SK-N-SH treated with all-trans-retinoic acid at 6 μM for 48 hours (cell line): ENCODE results near the gene ATAD3B.

Experiments
- ESRRG ChIP-seq: fragments of 250-450 bp; sonication (Bioruptor Pico); IDR thresholded peaks from 2 replicates; pipeline ENCODE4 v1.6.1; 2021; ENCODE audit warnings: mild to moderate bottlenecking
- SNAI2 ChIP-seq: fragments of 250-450 bp; sonication (Bioruptor Pico); IDR thresholded peaks from 2 replicates; pipeline ENCODE4 v1.5.0; 2020; ENCODE audit warnings: mild to moderate bottlenecking, moderate library complexity
- TCF4 ChIP-seq: fragments of 250-450 bp; sonication (Bioruptor Pico); IDR thresholded peaks from 2 replicates; pipeline ENCODE4 v1.8.0; 2021; ENCODE audit warnings: mild to moderate bottlenecking, moderate library complexity, borderline replicate concordance
- ZFP3 ChIP-seq: fragments of 250-450 bp; sonication (Bioruptor Pico); IDR thresholded peaks from 2 replicates; pipeline ENCODE4 v1.5.0; 2020; ENCODE audit warnings: mild to moderate bottlenecking, moderate library complexity
- ZNF565 ChIP-seq: fragments of 450-650 bp; formaldehyde crosslinking; conservative IDR thresholded peaks from 2 replicates; pipeline ENCODE4 v1.5.0; 2020; ENCODE audit warnings: low read depth, mild to moderate bottlenecking, moderate library complexity
- ZNF70 ChIP-seq: fragments of 450-650 bp; formaldehyde crosslinking; IDR thresholded peaks from 2 replicates; pipeline ENCODE4 v1.5.0; 2020; ENCODE audit warnings: mild to moderate bottlenecking, moderate library complexity
- TF ChIP-seq, protein P1 (sequence below): fragments of 250-450 bp; sonication (Bioruptor Pico); IDR thresholded peaks from 2 replicates; pipeline ENCODE4 v1.5.0; 2020; ENCODE audit warnings: mild to moderate bottlenecking, moderate library complexity
- TF ChIP-seq, protein P2 (sequence below): fragments of 250-450 bp; sonication (Bioruptor Pico); IDR thresholded peaks from 2 replicates; pipeline ENCODE4 v1.8.0; 2020; ENCODE audit warnings: mild to moderate bottlenecking, moderate library complexity, borderline replicate concordance

DNA sequence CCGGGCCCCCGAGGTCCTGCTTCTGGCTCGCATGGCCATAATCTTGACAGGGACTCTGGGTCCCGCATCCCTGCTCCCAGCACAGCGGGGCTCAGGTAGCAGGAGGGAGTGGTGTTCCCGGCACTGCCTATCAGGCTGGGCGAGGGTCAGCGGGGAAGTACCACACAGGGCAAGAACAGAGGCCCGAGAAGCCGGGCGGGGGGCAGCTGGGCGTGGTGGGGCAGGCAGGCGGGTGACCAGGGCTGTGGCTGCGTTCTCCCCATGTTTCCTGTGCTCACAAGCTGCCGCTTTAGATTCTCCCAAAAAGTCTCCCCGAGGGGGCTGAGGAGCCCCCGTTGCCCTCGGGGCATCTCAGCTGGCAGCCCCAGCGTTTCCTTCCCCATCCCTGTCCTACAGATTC, 18.3 kb downstream of the ATAD3B start:
- TF ChIP-seq, protein P1, sequence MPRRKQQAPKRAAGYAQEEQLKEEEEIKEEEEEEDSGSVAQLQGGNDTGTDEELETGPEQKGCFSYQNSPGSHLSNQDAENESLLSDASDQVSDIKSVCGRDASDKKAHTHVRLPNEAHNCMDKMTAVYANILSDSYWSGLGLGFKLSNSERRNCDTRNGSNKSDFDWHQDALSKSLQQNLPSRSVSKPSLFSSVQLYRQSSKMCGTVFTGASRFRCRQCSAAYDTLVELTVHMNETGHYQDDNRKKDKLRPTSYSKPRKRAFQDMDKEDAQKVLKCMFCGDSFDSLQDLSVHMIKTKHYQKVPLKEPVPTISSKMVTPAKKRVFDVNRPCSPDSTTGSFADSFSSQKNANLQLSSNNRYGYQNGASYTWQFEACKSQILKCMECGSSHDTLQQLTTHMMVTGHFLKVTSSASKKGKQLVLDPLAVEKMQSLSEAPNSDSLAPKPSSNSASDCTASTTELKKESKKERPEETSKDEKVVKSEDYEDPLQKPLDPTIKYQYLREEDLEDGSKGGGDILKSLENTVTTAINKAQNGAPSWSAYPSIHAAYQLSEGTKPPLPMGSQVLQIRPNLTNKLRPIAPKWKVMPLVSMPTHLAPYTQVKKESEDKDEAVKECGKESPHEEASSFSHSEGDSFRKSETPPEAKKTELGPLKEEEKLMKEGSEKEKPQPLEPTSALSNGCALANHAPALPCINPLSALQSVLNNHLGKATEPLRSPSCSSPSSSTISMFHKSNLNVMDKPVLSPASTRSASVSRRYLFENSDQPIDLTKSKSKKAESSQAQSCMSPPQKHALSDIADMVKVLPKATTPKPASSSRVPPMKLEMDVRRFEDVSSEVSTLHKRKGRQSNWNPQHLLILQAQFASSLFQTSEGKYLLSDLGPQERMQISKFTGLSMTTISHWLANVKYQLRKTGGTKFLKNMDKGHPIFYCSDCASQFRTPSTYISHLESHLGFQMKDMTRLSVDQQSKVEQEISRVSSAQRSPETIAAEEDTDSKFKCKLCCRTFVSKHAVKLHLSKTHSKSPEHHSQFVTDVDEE (CRISPR knock-in tag), result no peak
- TF ChIP-seq, protein P2, sequence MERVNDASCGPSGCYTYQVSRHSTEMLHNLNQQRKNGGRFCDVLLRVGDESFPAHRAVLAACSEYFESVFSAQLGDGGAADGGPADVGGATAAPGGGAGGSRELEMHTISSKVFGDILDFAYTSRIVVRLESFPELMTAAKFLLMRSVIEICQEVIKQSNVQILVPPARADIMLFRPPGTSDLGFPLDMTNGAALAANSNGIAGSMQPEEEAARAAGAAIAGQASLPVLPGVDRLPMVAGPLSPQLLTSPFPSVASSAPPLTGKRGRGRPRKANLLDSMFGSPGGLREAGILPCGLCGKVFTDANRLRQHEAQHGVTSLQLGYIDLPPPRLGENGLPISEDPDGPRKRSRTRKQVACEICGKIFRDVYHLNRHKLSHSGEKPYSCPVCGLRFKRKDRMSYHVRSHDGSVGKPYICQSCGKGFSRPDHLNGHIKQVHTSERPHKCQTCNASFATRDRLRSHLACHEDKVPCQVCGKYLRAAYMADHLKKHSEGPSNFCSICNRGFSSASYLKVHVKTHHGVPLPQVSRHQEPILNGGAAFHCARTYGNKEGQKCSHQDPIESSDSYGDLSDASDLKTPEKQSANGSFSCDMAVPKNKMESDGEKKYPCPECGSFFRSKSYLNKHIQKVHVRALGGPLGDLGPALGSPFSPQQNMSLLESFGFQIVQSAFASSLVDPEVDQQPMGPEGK (CRISPR knock-in tag), result no peak
- TF ChIP-seq TCF4 (CRISPR knock-in tag) (no peak), ESRRG (no peak), ZFP3 (no peak), ZNF565 (no peak), ZNF70 (CRISPR knock-in tag) (no peak), SNAI2 (no peak)
